Spinal cord (tissue), 10 donors: ENCODE data around the gene AFAP1L2. TPM values are rescaled to one million over a fixed set of nuclear protein-coding genes. Genes with fewer than 3 reads are reported as not detected.

ENCODE experiments used
- DNase-seq, 6 donors: peaks; one replicate each; pipeline versions ENCODE4 v3.0.0 to v3.0.0-alpha.2; 2013 to 2015; ENCODE audit warnings: low spot score in 6 of 6, low read depth in 4 of 6
- H3K27ac ChIP-seq: one replicate; pipeline ENCODE4 v1.5.1; 2013; ENCODE audit warnings: low read depth, low read length, control low read depth
- H3K27me3 ChIP-seq: one replicate; pipeline ENCODE4 v1.6.1; 2013; ENCODE audit warnings: low read length; ENCODE audit not compliant: control insufficient read depth, insufficient read depth
- H3K36me3 ChIP-seq: one replicate; pipeline ENCODE4 v1.6.1; 2013; ENCODE audit warnings: low read length; ENCODE audit not compliant: control insufficient read depth, insufficient read depth
- H3K4me1 ChIP-seq: one replicate; pipeline ENCODE4 v1.6.1; 2013; ENCODE audit warnings: low read length; ENCODE audit not compliant: control insufficient read depth, insufficient read depth
- H3K4me3 ChIP-seq: one replicate; pipeline ENCODE4 v1.5.1; 2013; ENCODE audit warnings: low read depth, low read length, control low read depth
- H3K9me3 ChIP-seq: one replicate; pipeline ENCODE4 v1.6.1; 2013; ENCODE audit warnings: low read length; ENCODE audit not compliant: control insufficient read depth, insufficient read depth
- WGBS: methylation state at CpG from one replicate; pipeline ENCODE4 v1.1.5; 2013; ENCODE audit warnings: missing lambda C conversion rate; ENCODE audit not compliant: insufficient coverage; 5-methylcytosine and 5-hydroxymethylcytosine counted together
- polyA plus RNA-seq, 2 donors: library from polyadenylated mRNA; unstranded; fragments of 120-200 nt; gene quantifications; one replicate each; pipeline ENCODE4 v1.2.1, GENCODE V29; 2013; ENCODE audit not compliant: insufficient read length in 2 of 2
- total RNA-seq, 2 donors: library from RNA; depleted of rRNA in 1 of 2; stranded (reverse); fragments of 120-200 nt in 1 of 2; fragments of >200 nt in 1 of 2; gene quantifications; one replicate each; pipeline versions ENCODE4 v1.2.3 to v1.2.4, GENCODE V29; 2013 to 2014
- donor health status: healthy.

Gene AFAP1L2
- total and polyA plus RNA-seq, 4 donors: 47.6 to 61.5 (median 54.9) TPM

DNA sequence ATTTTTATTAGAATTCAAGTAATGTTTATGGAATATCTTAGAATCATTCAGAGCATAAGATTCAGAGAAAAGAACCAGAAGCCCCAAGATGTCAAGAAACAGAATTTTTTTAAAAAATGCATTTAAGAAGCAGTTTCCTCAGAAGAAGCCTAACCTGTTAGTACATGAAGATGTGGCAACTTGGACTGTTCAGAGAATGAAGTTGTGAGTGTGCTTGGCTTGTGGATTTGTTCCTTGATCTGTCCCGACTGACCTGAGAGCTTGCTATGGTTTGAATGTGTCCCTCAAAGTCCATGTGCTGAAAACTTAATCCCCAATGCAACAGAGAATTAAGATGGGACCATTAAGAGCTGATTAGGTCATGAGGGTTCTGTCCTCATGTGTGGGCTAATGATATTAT is 13.8 kb upstream of the AFAP1L2 start:
- Histone ChIP-seq H3K27ac (no peak overlapping the region), H3K4me1 (no peaks in the 10 kb centered on the region), H3K27me3 (no peaks in the 10 kb centered on the region), H3K9me3 (no peaks in the 10 kb centered on the region), H3K4me3 (no peak overlapping the region), H3K36me3 (no peaks in the 10 kb centered on the region)
- WGBS: no CpG with 5 or more reads among the region's 1 CpG
- DNase-seq: no peak

- DNase-seq: peak in 1 of 6 donors; percentile 45
- Histone ChIP-seq H3K36me3 (no peaks in the 10 kb centered on the region), H3K9me3 (no peaks in the 10 kb centered on the region), H3K27ac (no peak overlapping the region), H3K27me3 (no peaks in the 10 kb centered on the region), H3K4me1 (no peaks in the 10 kb centered on the region), H3K4me3 (no peak overlapping the region)
- WGBS: 70% methylated on average over 5 of the region's 9 CpGs
Measured at GRCh38 chr10:114412907-114413797, 8.8 kb upstream of the AFAP1L2 start.

DNA sequence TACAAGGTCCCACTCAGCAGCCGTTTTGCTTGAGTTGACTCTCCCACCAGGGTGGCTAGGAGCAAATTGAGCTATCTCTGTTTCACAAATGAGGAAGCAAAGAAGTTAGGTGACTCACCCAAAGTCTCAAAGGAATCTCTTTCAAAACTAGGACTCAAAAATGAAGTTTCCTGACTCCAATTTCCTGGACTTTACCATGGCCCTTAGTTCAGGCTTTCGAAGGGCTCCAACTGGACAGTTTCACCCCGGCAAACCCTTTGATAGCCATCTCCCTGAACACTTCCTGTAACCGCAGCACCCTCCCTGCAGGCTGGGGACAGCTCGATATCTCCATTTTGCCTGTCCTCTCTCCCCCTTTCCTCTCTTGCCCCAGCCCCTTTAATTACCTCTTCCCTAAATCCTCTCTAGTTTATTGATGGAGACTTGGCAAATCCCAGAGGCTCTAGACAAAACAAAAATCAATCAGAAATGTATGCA is 4.7 kb upstream of the AFAP1L2 start:
- WGBS: 47% methylated on average over 5 of the region's 5 CpGs
- no peak overlapping the region for H3K4me3 ChIP-seq
- peaks cover 12% of the 10 kb centered on the region for H3K27me3 ChIP-seq
- H3K36me3 ChIP-seq: no peaks in the 10 kb centered on the region
- DNase-seq: no peak
- peaks cover 10% of the 10 kb centered on the region for H3K4me1 ChIP-seq
- H3K9me3 ChIP-seq: no peaks in the 10 kb centered on the region
- H3K27ac ChIP-seq: no peak overlapping the region

GRCh38 chr10:114408112-114408967 is 4.0 kb upstream of the AFAP1L2 start:
- no peak overlapping the region for H3K4me3 ChIP-seq
- no peaks in the 10 kb centered on the region for H3K9me3 ChIP-seq
- no peak overlapping the region for H3K27ac ChIP-seq
- DNase-seq: no peak
- H3K4me1 ChIP-seq: peaks cover 17% of the 10 kb centered on the region
- peaks cover 18% of the 10 kb centered on the region for H3K27me3 ChIP-seq
- H3K36me3 ChIP-seq: no peaks in the 10 kb centered on the region
- 59% methylated on average over 8 of the region's 12 CpGs for WGBS

GRCh38 chr10:114406455-114406854 is 2.2 kb upstream of the AFAP1L2 start:
- Histone ChIP-seq H3K4me3 (no peak overlapping the region), H3K9me3 (no peaks in the 10 kb centered on the region), H3K27me3 (peaks cover 27% of the 10 kb centered on the region), H3K27ac (no peak overlapping the region), H3K4me1 (peaks cover 24% of the 10 kb centered on the region), H3K36me3 (no peaks in the 10 kb centered on the region)
- no peak for DNase-seq
- WGBS: no CpG with 5 or more reads among the region's 1 CpG

DNA sequence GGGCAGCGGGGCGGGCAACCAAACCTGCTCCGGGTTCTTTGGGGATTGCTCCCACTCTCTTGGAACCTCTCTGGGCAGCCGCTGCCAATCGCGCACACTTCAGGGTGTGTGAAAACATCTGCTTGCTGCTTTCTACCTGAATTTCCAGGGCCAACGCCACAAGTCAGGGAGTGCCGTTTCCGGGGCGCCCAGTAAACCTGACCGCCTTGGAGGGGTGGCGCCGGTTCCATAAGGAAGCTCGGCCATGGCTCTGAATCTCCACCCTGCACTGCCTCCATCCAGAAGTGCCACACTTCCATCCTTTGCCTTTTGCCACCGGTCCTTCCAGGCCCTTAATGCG is 679 bp upstream of the AFAP1L2 start:
- peak overlapping the region; percentile 73 for H3K27ac ChIP-seq
- WGBS: 19% methylated on average over 15 of the region's 16 CpGs
- peaks cover 26% of the 10 kb centered on the region for H3K4me1 ChIP-seq

DNA sequence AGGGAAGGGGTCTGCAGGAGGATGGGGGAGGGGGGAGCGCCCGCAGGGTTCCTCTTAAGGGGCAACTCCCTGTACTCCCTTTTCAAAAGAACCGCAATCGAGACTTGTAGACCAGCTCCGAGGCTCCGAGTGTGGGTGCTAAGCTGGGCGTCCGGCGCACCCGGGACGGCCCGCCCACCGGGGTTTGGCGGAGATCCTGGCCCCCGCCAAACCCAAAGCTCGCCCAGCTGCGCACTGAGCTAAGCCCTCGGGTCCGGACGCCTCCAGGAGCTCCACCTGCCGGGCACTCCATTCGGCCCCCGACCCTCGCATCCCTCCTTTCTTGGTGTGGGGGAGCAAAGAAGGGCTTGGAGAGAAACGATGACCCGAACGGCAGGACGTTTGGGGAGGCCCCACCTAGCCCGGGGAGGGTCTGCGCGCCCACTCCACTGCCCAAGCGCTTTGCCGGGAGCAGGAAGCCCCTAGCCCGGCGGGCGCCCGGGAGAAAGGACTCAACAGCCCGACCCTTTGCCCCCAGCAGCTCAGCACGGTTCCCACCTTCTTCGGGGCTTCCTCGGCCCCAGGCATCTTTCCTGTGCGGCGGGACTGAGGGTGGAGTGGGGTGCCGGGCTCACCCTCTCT is 651 bp downstream of the AFAP1L2 start:
- Histone ChIP-seq H3K27me3 (peaks cover 32% of the 10 kb centered on the region), H3K36me3 (peaks cover 1% of the 10 kb centered on the region), H3K4me1 (peaks cover 32% of the 10 kb centered on the region), H3K4me3 (peak overlapping the region; percentile 77), H3K27ac (peak overlapping the region; percentile 92), H3K9me3 (no peaks in the 10 kb centered on the region)
- WGBS: under 1% methylated on average over 37 of the region's 44 CpGs
- DNase-seq: peak in 1 of 6 donors; percentile 55

More for the DNA sequence above, 679 bp upstream of the AFAP1L2 start:
- no peak for DNase-seq
- Histone ChIP-seq H3K9me3 (no peaks in the 10 kb centered on the region), H3K27me3 (peaks cover 30% of the 10 kb centered on the region), H3K36me3 (no peaks in the 10 kb centered on the region), H3K4me3 (peak overlapping the region; percentile 77)

DNA sequence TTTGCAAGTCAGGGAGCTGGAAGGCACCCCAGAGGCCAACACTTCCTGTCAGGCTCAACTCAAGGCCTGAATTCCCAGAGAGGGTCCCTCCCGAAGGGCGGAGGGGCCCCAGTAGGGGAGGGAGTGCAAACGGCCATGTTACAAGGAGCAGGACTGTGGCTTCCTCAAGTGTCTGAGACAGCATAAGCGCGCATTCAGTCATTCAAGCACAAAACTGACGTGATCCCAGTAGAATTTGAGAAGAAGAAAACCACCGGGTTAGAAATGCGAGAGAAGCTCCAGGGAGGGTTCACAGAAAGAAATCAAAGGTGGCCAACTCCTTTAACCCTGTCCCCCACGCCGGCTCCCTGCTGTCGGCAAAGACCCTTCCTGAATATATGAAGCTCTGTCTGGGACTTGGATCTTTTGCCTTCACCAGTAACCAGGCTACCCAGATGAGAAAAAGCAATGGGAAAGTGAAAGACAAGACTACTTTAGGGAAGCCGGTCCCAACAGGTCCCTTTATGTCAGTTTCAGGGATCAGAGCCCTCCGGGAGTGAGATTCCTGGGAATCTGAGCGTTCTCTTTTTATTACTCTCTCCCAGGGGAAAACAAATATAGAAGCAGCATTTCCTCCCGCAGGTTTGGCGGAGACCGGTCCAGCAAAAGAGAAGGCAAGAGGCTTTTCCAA is 1.3 kb downstream of the AFAP1L2 start:
- H3K4me3 ChIP-seq: peak overlapping the region; percentile 77
- 17% methylated on average over 16 of the region's 17 CpGs for WGBS
- peaks cover 32% of the 10 kb centered on the region for H3K27me3 ChIP-seq
- peaks cover 37% of the 10 kb centered on the region for H3K4me1 ChIP-seq
- peak overlapping the region; percentile 92 for H3K27ac ChIP-seq
- DNase-seq: peak in 2 of 6 donors; percentile 27 to 39
- peaks cover 2% of the 10 kb centered on the region for H3K36me3 ChIP-seq
- H3K9me3 ChIP-seq: no peaks in the 10 kb centered on the region

- Histone ChIP-seq H3K27ac (peak overlapping the region; percentile 92), H3K4me3 (peak overlapping the region; percentile 77), H3K4me1 (peaks cover 43% of the 10 kb centered on the region), H3K27me3 (peaks cover 32% of the 10 kb centered on the region), H3K36me3 (peaks cover 2% of the 10 kb centered on the region), H3K9me3 (no peaks in the 10 kb centered on the region)
- 67% methylated on average over 1 of the region's 2 CpGs for WGBS
- DNase-seq: no peak
Measured at GRCh38 chr10:114402233-114402632, 2.1 kb downstream of the AFAP1L2 start.
